SK-N-SH treated with all-trans-retinoic acid at 6 μM for 48 hours (cell line): ENCODE results near the gene ZYG11A.

Experiments used
- ATAC-seq: fragments of 200-7000 bp; cut with Tn5 transposase; 3 replicates; pipeline ENCODE4 v1.9.1; 2020; ENCODE audit warnings: mild to moderate bottlenecking, moderate library complexity
- BACH2 ChIP-seq: fragments of 250-450 bp; sonication (Bioruptor Pico); IDR thresholded peaks from 2 replicates; pipeline ENCODE4 v1.9.0; 2021; ENCODE audit warnings: mild to moderate bottlenecking, borderline replicate concordance
- ESRRG ChIP-seq: fragments of 250-450 bp; sonication (Bioruptor Pico); IDR thresholded peaks from 2 replicates; pipeline ENCODE4 v1.6.1; 2021; ENCODE audit warnings: mild to moderate bottlenecking
- ISL1 ChIP-seq: fragments of 250-450 bp; sonication (Bioruptor Pico); IDR thresholded peaks from 2 replicates; pipeline ENCODE4 v2.1.2; 2022; ENCODE audit warnings: mild to moderate bottlenecking, moderate library complexity
- OSR1 ChIP-seq: fragments of 250-450 bp; sonication (Bioruptor Pico); IDR thresholded peaks from 2 replicates; pipeline ENCODE4 v1.8.0; 2022; ENCODE audit warnings: moderate library complexity, mild to moderate bottlenecking, inconsistent platforms
- PPARA ChIP-seq: fragments of 250-450 bp; sonication (Bioruptor Pico); IDR thresholded peaks from 2 replicates; pipeline ENCODE4 v1.5.0; 2020; ENCODE audit warnings: mild to moderate bottlenecking, borderline replicate concordance
- SNAI2 ChIP-seq: fragments of 250-450 bp; sonication (Bioruptor Pico); IDR thresholded peaks from 2 replicates; pipeline ENCODE4 v1.5.0; 2020; ENCODE audit warnings: mild to moderate bottlenecking, moderate library complexity
- TCF4 ChIP-seq: fragments of 250-450 bp; sonication (Bioruptor Pico); IDR thresholded peaks from 2 replicates; pipeline ENCODE4 v1.8.0; 2021; ENCODE audit warnings: mild to moderate bottlenecking, moderate library complexity, borderline replicate concordance
- TOX ChIP-seq: fragments of 250-450 bp; sonication (Bioruptor Pico); IDR thresholded peaks from 2 replicates; pipeline ENCODE4 v1.8.0; 2021; ENCODE audit warnings: mild to moderate bottlenecking, moderate library complexity, borderline replicate concordance
- ZC3H10 ChIP-seq: fragments of 250-450 bp; sonication (Bioruptor Pico); IDR thresholded peaks from 2 replicates; pipeline ENCODE4 v1.5.1; 2021; ENCODE audit warnings: mild to moderate bottlenecking, moderate library complexity
- ZFP3 ChIP-seq: fragments of 250-450 bp; sonication (Bioruptor Pico); IDR thresholded peaks from 2 replicates; pipeline ENCODE4 v1.5.0; 2020; ENCODE audit warnings: mild to moderate bottlenecking, moderate library complexity
- ZFP30 ChIP-seq: fragments of 450-650 bp; formaldehyde crosslinking; IDR thresholded peaks from 2 replicates; pipeline ENCODE4 v1.5.0; 2022; ENCODE audit warnings: mild to moderate bottlenecking, moderate library complexity
- ZNF565 ChIP-seq: fragments of 450-650 bp; formaldehyde crosslinking; conservative IDR thresholded peaks from 2 replicates; pipeline ENCODE4 v1.5.0; 2020; ENCODE audit warnings: low read depth, mild to moderate bottlenecking, moderate library complexity
- ZNF70 ChIP-seq: fragments of 450-650 bp; formaldehyde crosslinking; IDR thresholded peaks from 2 replicates; pipeline ENCODE4 v1.5.0; 2020; ENCODE audit warnings: mild to moderate bottlenecking, moderate library complexity
- ZNF8 ChIP-seq: fragments of 450-650 bp; formaldehyde crosslinking; IDR thresholded peaks from 2 replicates; pipeline ENCODE4 v1.5.0; 2020; ENCODE audit warnings: mild to moderate bottlenecking, moderate library complexity
- TF ChIP-seq, protein P1 (sequence below): fragments of 250-450 bp; sonication (Bioruptor Pico); IDR thresholded peaks from 2 replicates; pipeline ENCODE4 v1.5.0; 2020; ENCODE audit warnings: mild to moderate bottlenecking, moderate library complexity
- TF ChIP-seq, protein P2 (sequence below): fragments of 250-450 bp; sonication (Bioruptor Pico); IDR thresholded peaks from 2 replicates; pipeline ENCODE4 v1.8.0; 2020; ENCODE audit warnings: mild to moderate bottlenecking, moderate library complexity, borderline replicate concordance
- TF ChIP-seq, protein P3 (sequence below): fragments of 250-450 bp; sonication (Bioruptor Pico); IDR thresholded peaks from 2 replicates; pipeline ENCODE4 v1.5.1; 2021; ENCODE audit warnings: mild to moderate bottlenecking, moderate library complexity
- TF ChIP-seq, protein P4 (sequence below): fragments of 250-450 bp; sonication (Bioruptor Pico); IDR thresholded peaks from 2 replicates; pipeline ENCODE4 v1.8.0; 2021; ENCODE audit warnings: low read depth, mild to moderate bottlenecking, moderate library complexity, borderline replicate concordance
- TF ChIP-seq, protein P5 (sequence below): fragments of 250-450 bp; sonication (Bioruptor Pico); IDR thresholded peaks from 2 replicates; pipeline ENCODE4 v1.5.1; 2020; ENCODE audit warnings: low read depth, mild to moderate bottlenecking, moderate library complexity

The ZYG11A gene

DNA sequence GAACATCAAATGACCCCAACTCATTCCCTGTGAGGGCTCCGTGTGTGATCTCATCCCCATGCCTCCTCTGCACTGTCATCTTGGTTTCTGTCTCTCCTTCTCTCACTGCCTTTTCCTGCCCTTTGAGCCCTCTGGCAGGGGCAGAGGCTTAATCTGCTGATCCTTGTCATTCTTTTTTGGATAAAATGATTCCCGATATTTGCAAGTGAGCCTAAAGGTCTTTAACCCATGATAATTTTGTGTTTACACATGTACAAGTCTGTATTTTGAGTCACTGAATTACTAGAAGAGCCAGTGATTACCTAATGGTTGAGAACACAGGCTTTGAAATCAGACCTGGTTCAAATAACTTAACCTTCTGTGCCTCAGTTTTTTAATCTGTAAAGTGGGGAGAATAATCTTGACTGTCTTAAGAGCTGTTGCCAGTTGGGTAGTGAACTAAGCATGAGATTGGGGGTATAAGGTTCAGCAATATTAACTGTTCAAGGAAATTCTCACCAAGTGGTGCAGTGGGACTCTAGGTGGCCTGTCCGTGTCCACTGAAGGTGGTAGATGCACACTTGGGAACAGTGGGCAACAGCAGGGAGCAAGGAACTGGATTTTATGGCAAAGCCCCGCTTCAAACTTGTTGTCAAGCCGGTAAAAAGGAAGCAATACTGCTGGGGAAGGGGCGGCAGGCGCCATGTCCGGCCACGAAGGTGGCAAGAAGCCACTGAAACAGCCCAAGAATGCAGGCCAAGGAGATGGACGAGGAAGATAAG is 77.3 kb downstream of the ZYG11A start (continued):
- TF ChIP-seq, protein P1, sequence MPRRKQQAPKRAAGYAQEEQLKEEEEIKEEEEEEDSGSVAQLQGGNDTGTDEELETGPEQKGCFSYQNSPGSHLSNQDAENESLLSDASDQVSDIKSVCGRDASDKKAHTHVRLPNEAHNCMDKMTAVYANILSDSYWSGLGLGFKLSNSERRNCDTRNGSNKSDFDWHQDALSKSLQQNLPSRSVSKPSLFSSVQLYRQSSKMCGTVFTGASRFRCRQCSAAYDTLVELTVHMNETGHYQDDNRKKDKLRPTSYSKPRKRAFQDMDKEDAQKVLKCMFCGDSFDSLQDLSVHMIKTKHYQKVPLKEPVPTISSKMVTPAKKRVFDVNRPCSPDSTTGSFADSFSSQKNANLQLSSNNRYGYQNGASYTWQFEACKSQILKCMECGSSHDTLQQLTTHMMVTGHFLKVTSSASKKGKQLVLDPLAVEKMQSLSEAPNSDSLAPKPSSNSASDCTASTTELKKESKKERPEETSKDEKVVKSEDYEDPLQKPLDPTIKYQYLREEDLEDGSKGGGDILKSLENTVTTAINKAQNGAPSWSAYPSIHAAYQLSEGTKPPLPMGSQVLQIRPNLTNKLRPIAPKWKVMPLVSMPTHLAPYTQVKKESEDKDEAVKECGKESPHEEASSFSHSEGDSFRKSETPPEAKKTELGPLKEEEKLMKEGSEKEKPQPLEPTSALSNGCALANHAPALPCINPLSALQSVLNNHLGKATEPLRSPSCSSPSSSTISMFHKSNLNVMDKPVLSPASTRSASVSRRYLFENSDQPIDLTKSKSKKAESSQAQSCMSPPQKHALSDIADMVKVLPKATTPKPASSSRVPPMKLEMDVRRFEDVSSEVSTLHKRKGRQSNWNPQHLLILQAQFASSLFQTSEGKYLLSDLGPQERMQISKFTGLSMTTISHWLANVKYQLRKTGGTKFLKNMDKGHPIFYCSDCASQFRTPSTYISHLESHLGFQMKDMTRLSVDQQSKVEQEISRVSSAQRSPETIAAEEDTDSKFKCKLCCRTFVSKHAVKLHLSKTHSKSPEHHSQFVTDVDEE = no peak
- TF ChIP-seq ZC3H10 (CRISPR knock-in tag) (no peak), TOX (CRISPR knock-in tag) (no peak)
- TF ChIP-seq, all 23 proteins: peak for 0

DNA sequence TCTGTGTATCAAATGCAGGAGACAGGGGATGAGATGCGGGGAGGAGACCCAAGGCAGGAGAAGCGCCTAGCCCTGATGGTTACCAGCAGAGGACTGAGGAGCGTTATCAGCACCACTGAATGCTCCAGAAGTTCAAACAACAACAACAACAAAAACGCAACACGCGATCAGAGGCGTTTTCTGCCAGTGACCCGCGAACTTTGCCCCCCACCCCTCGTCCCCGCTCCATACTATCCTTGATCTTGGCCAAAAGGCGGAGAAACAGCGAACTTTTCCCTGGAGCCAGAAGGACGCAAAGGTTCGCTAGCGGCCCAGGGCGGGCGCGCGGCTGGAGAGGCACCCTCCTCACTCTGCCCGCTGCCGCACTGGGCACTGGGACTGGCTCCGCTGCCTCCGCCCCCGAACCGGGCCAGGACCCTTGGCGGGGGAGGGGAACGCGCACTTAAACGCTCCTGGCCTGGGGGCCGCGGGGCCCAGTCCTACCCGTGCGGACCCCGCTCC is 78.3 kb downstream of the ZYG11A start:
- ATAC-seq = no peak
- TF ChIP-seq, protein P2, sequence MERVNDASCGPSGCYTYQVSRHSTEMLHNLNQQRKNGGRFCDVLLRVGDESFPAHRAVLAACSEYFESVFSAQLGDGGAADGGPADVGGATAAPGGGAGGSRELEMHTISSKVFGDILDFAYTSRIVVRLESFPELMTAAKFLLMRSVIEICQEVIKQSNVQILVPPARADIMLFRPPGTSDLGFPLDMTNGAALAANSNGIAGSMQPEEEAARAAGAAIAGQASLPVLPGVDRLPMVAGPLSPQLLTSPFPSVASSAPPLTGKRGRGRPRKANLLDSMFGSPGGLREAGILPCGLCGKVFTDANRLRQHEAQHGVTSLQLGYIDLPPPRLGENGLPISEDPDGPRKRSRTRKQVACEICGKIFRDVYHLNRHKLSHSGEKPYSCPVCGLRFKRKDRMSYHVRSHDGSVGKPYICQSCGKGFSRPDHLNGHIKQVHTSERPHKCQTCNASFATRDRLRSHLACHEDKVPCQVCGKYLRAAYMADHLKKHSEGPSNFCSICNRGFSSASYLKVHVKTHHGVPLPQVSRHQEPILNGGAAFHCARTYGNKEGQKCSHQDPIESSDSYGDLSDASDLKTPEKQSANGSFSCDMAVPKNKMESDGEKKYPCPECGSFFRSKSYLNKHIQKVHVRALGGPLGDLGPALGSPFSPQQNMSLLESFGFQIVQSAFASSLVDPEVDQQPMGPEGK (CRISPR knock-in tag) = no peak

DNA sequence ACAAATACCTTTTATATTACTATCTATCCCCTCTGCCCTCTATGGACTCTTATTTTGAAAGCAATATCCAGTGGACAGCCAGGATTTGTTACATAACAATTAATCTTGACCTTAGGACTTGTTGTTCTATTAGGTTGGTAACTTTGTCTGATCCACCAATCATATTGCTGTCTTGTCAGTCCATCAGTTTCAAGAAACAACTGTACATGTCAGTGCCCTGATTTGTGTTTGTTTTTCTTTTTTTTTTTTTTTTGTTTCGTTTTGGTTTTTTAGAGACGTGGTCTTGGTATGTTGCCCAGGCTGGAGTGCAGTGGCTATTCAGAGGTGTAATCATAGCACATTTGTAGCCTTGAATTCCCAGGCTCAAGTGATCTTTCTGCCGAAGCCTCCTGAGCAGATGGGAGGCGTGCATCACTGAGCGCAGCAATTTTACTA is 83.0 kb downstream of the ZYG11A start:
- TF ChIP-seq, protein P3, sequence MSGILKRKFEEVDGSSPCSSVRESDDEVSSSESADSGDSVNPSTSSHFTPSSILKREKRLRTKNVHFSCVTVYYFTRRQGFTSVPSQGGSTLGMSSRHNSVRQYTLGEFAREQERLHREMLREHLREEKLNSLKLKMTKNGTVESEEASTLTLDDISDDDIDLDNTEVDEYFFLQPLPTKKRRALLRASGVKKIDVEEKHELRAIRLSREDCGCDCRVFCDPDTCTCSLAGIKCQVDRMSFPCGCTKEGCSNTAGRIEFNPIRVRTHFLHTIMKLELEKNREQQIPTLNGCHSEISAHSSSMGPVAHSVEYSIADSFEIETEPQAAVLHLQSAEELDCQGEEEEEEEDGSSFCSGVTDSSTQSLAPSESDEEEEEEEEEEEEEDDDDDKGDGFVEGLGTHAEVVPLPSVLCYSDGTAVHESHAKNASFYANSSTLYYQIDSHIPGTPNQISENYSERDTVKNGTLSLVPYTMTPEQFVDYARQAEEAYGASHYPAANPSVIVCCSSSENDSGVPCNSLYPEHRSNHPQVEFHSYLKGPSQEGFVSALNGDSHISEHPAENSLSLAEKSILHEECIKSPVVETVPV (CRISPR knock-in tag) = no peak
- TF ChIP-seq OSR1 (CRISPR knock-in tag) = no peak
- TF ChIP-seq ZFP3 = no peak
- no peak for TF ChIP-seq ZNF70 (CRISPR knock-in tag)
- no peak for TF ChIP-seq TCF4
- no peak for TF ChIP-seq ISL1 (CRISPR knock-in tag)
- no peak for TF ChIP-seq BACH2 (CRISPR knock-in tag)
- TF ChIP-seq ZFP30 (CRISPR knock-in tag) = no peak
- TF ChIP-seq, protein P4, sequence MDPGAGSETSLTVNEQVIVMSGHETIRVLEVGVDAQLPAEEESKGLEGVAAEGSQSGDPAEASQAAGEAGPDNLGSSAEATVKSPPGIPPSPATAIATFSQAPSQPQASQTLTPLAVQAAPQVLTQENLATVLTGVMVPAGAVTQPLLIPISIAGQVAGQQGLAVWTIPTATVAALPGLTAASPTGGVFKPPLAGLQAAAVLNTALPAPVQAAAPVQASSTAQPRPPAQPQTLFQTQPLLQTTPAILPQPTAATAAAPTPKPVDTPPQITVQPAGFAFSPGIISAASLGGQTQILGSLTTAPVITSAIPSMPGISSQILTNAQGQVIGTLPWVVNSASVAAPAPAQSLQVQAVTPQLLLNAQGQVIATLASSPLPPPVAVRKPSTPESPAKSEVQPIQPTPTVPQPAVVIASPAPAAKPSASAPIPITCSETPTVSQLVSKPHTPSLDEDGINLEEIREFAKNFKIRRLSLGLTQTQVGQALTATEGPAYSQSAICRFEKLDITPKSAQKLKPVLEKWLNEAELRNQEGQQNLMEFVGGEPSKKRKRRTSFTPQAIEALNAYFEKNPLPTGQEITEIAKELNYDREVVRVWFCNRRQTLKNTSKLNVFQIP (CRISPR knock-in tag) = no peak
- TF ChIP-seq, protein P5, sequence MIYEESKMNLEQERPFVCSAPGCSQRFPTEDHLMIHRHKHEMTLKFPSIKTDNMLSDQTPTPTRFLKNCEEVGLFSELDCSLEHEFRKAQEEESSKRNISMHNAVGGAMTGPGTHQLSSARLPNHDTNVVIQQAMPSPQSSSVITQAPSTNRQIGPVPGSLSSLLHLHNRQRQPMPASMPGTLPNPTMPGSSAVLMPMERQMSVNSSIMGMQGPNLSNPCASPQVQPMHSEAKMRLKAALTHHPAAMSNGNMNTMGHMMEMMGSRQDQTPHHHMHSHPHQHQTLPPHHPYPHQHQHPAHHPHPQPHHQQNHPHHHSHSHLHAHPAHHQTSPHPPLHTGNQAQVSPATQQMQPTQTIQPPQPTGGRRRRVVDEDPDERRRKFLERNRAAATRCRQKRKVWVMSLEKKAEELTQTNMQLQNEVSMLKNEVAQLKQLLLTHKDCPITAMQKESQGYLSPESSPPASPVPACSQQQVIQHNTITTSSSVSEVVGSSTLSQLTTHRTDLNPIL (CRISPR knock-in tag) = no peak
- TF ChIP-seq PPARA (CRISPR knock-in tag) = no peak
- TF ChIP-seq ZNF8 = no peak
- TF ChIP-seq ZNF565 = no peak
- TF ChIP-seq ZC3H10 (CRISPR knock-in tag) = no peak
- no peak for ATAC-seq

DNA sequence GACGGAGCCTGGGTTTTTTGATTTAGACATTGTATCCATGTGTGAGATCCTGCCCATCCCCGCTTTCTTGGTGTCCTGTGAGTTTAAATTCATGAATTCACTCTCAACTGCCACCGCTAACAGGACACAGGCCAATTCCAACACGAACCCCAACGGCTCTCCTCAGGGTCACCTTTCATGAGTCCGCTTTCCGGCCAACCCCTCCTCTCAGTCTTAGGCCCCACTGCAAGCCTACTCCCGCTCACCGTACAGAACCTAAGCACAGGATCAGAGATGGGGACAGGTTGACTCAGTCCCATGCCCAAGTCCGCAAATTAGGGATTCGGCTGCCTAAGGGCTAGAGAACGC is 84.3 kb downstream of the ZYG11A start:
- no peak for ATAC-seq
- TF ChIP-seq, protein P4 (CRISPR knock-in tag) = no peak
- no peak for TF ChIP-seq BACH2 (CRISPR knock-in tag)
- TF ChIP-seq OSR1 (CRISPR knock-in tag) = no peak
- TF ChIP-seq ZC3H10 (CRISPR knock-in tag) = no peak
- TF ChIP-seq TOX (CRISPR knock-in tag) = no peak
- TF ChIP-seq ESRRG (CRISPR knock-in tag) = no peak
- no peak for TF ChIP-seq ISL1 (CRISPR knock-in tag)
- TF ChIP-seq TCF4 = no peak
- TF ChIP-seq ZNF565 = no peak
- TF ChIP-seq, protein P3 (CRISPR knock-in tag) = no peak
- TF ChIP-seq PPARA (CRISPR knock-in tag) = no peak
- TF ChIP-seq SNAI2 = no peak
- TF ChIP-seq ZFP30 (CRISPR knock-in tag) = no peak
- TF ChIP-seq, all 23 proteins: peak for 0
